Right lobe of liver (tissue), 4 donors: ENCODE results near the gene PAK6.

Experiments
- POLR2A ChIP-seq: fragments of 450-650 bp; IDR thresholded peaks from one replicate; pipeline ENCODE4 v1.6.1; 2017; ENCODE audit warnings: antibody characterized with exemption, mild to moderate bottlenecking
- TF ChIP-seq, protein P1 (sequence below), 4 donors: fragments of 200-600 bp in 3 of 4; fragments of 450-650 bp in 1 of 4; IDR thresholded peaks; one replicate each; pipeline versions ENCODE4 v1.5.1 to v1.8.0; 2016 to 2022; ENCODE audit warnings: antibody characterized with exemption in 4 of 4, mild to moderate bottlenecking in 2 of 4
- donor health status: DM: no; HTN: no; CAD: no.
- donor health status: DM: no; HTN: no; CAD: no.
- donor health status: DM: no; HTN: yes; CAD: no.

DNA sequence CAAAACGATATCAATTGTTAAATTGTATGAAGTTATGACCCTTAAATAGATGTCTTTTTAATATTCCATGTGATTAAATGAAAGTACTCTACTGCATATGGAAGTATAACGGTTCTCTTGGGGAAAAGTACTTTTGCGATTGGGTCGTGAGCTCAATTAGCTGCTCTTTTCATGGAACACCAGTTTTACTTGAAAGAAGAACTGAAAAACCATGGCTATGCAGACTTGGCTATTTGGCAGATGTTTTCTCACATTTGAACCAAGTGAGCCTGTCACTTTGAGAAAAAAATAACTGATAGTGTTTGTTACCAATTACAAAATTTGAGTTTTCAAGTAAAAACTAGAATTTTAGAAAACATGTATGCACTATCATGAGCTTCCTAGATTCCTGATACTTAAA lies 78.7 kb downstream of the PAK6 start:
- TF ChIP-seq, protein P1, sequence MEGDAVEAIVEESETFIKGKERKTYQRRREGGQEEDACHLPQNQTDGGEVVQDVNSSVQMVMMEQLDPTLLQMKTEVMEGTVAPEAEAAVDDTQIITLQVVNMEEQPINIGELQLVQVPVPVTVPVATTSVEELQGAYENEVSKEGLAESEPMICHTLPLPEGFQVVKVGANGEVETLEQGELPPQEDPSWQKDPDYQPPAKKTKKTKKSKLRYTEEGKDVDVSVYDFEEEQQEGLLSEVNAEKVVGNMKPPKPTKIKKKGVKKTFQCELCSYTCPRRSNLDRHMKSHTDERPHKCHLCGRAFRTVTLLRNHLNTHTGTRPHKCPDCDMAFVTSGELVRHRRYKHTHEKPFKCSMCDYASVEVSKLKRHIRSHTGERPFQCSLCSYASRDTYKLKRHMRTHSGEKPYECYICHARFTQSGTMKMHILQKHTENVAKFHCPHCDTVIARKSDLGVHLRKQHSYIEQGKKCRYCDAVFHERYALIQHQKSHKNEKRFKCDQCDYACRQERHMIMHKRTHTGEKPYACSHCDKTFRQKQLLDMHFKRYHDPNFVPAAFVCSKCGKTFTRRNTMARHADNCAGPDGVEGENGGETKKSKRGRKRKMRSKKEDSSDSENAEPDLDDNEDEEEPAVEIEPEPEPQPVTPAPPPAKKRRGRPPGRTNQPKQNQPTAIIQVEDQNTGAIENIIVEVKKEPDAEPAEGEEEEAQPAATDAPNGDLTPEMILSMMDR (IDR thresholded peaks at IDR 0.05) = no peak
- TF ChIP-seq POLR2A = no peak
